Type B pancreatic cell (in vitro differentiated cells): ENCODE results near the gene ADAM10. TPM values are rescaled to one million over a fixed set of nuclear protein-coding genes. Genes with fewer than 3 reads are reported as not detected.
"Not testable (repeated sequence)": the region's sequence is repeated elsewhere in the genome, so short reads cannot be mapped to it uniquely, and the experiment has no call there.

ENCODE experiments used
- DNase-seq: peaks from one replicate; pipeline ENCODE4 v3.0.0; 2021; ENCODE audit warnings: mixed read lengths; ENCODE audit not compliant: unreplicated experiment; ENCODE audit errors: extremely low spot score
- H3K27ac Mint-ChIP-seq: 2 replicates; pipeline ENCODE4 v1.8.0; 2021; ENCODE audit warnings: mild to moderate bottlenecking, mixed read lengths
- H3K27me3 Mint-ChIP-seq: 2 replicates; pipeline ENCODE4 v1.8.0; 2021; ENCODE audit warnings: mixed read lengths
- H3K36me3 Mint-ChIP-seq: 2 replicates; pipeline ENCODE4 v1.8.0; 2021; ENCODE audit warnings: mixed read lengths
- H3K4me1 Mint-ChIP-seq: one replicate; pipeline ENCODE4 v1.8.0; 2021; ENCODE audit warnings: mixed read lengths; ENCODE audit not compliant: unreplicated experiment
- H3K4me3 Mint-ChIP-seq: 2 replicates; pipeline ENCODE4 v1.8.0; 2021; ENCODE audit warnings: mild to moderate bottlenecking, mixed read lengths
- H3K9me3 Mint-ChIP-seq: 2 replicates; pipeline ENCODE4 v1.8.0; 2021; ENCODE audit warnings: mixed read lengths
- total RNA-seq: library from RNA; stranded (reverse); gene quantifications from 2 replicates; pipeline ENCODE4 v1.2.1, GENCODE V29; 2021; ENCODE audit warnings: low replicate concordance
- TF ChIP-seq, protein P1 (sequence below): fragments of 200-600 bp; sonication (generic); conservative IDR thresholded peaks from 2 replicates; pipeline ENCODE4 v1.5.0; 2021; ENCODE audit warnings: antibody characterized with exemption, mild to moderate bottlenecking

ADAM10 gene
- total RNA-seq, 1 donor from 2014 or later: 228 TPM

- no peak for DNase-seq
- peaks cover 3% of the 10 kb centered on the region for H3K9me3 Mint-ChIP-seq
- no peak overlapping the region for H3K4me3 Mint-ChIP-seq
- H3K4me1 Mint-ChIP-seq: peaks cover 11% of the 10 kb centered on the region
- peaks cover 54% of the 10 kb centered on the region for H3K36me3 Mint-ChIP-seq
- peak overlapping the region; percentile 60 for H3K27ac Mint-ChIP-seq
- TF ChIP-seq, protein P1, sequence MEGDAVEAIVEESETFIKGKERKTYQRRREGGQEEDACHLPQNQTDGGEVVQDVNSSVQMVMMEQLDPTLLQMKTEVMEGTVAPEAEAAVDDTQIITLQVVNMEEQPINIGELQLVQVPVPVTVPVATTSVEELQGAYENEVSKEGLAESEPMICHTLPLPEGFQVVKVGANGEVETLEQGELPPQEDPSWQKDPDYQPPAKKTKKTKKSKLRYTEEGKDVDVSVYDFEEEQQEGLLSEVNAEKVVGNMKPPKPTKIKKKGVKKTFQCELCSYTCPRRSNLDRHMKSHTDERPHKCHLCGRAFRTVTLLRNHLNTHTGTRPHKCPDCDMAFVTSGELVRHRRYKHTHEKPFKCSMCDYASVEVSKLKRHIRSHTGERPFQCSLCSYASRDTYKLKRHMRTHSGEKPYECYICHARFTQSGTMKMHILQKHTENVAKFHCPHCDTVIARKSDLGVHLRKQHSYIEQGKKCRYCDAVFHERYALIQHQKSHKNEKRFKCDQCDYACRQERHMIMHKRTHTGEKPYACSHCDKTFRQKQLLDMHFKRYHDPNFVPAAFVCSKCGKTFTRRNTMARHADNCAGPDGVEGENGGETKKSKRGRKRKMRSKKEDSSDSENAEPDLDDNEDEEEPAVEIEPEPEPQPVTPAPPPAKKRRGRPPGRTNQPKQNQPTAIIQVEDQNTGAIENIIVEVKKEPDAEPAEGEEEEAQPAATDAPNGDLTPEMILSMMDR: no peak
- no peaks in the 10 kb centered on the region for H3K27me3 Mint-ChIP-seq
Measured at GRCh38 chr15:58627701-58628100, 121.8 kb downstream of the ADAM10 start.

DNA sequence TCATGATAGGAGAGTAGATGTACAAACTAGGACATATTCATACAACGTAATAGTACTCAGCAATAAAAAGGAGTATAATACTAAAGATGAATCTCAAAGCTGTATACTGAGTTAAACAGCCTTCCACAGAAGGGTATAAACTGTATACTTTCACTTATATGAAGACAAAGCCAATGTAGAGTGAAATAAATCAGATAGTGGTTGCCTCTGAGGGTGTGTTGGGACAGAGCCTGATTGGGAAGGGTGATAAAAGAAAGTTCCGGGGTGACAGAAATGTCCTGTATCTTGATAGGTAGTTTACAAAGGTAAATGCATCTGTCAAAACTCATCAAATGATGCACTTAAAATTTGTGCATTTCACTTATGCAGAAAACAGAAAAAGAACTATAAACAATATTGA is 122.5 kb downstream of the ADAM10 start:
- H3K27me3 Mint-ChIP-seq: no peaks in the 10 kb centered on the region
- TF ChIP-seq, protein P1: no peak
- peaks cover 3% of the 10 kb centered on the region for H3K9me3 Mint-ChIP-seq
- DNase-seq: no peak
- peak overlapping the region; percentile 37 for H3K27ac Mint-ChIP-seq
- H3K4me3 Mint-ChIP-seq: no peak overlapping the region
- H3K4me1 Mint-ChIP-seq: peaks cover 11% of the 10 kb centered on the region
- H3K36me3 Mint-ChIP-seq: peaks cover 57% of the 10 kb centered on the region

- no peak for DNase-seq
- TF ChIP-seq, protein P1: no peak
- peaks cover 3% of the 10 kb centered on the region for H3K9me3 Mint-ChIP-seq
- no peak overlapping the region for H3K27ac Mint-ChIP-seq
- peaks cover 13% of the 10 kb centered on the region for H3K4me1 Mint-ChIP-seq
- no peak overlapping the region for H3K4me3 Mint-ChIP-seq
- no peaks in the 10 kb centered on the region for H3K27me3 Mint-ChIP-seq
- peaks cover 59% of the 10 kb centered on the region for H3K36me3 Mint-ChIP-seq
Measured at GRCh38 chr15:58626378-58626777, 123.1 kb downstream of the ADAM10 start.

GRCh38 chr15:58622877-58623276 is 126.6 kb downstream of the ADAM10 start:
- Mint-ChIP-seq H3K4me1 (peaks cover 12% of the 10 kb centered on the region), H3K27ac (no peak overlapping the region), H3K36me3 (peaks cover 65% of the 10 kb centered on the region), H3K4me3 (no peak overlapping the region), H3K27me3 (no peaks in the 10 kb centered on the region), H3K9me3 (peaks cover 13% of the 10 kb centered on the region)
- TF ChIP-seq, protein P1: no peak
- DNase-seq: no peak

DNA sequence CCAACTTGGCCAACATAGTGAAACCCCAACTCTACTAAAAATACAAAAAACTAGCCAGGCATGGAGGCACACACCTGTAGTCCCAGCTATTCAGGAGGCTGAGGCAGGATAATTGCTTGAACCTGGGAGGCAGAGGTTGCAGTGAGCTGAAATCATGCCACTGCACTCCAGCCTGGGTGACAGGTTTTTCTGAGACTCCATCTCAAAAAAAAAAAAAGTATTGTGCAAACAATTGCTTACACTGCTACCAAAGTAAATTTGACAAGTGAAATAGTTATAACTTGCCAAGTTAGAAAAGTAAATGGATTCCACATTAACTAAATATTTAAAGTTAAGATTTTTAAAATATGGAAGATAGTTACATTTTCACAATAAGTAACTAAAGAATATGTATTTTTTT is 129.2 kb downstream of the ADAM10 start:
- peaks cover 63% of the 10 kb centered on the region for H3K36me3 Mint-ChIP-seq
- H3K9me3 Mint-ChIP-seq: peaks cover 15% of the 10 kb centered on the region
- H3K27me3 Mint-ChIP-seq, DNase-seq, H3K4me3 Mint-ChIP-seq, H3K27ac Mint-ChIP-seq, H3K4me1 Mint-ChIP-seq: not testable (repeated sequence)

DNA sequence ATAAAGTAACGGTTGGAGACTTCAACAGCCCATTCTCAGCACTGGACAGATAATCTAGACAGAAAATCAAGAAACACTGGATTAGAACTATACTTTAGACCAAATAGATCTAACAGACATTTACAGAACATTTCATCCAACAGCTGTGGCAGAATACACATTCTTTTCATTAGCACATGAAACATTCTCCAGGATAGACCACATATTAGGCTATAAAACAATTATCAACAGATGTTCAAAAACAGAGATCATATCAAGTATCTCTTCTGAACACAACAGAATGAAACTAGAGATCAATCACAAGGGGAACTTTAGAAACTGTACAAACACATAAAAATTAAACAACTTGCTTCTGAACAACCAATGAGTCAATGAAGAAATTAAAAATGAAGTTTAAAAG is 133.3 kb downstream of the ADAM10 start:
- Mint-ChIP-seq H3K27ac (no peak overlapping the region), H3K9me3 (peaks cover 14% of the 10 kb centered on the region), H3K4me1 (no peaks in the 10 kb centered on the region), H3K36me3 (peaks cover 73% of the 10 kb centered on the region), H3K4me3 (no peak overlapping the region), H3K27me3 (no peaks in the 10 kb centered on the region)
- no peak for DNase-seq
- TF ChIP-seq, protein P1: no peak
